ENCODE measurements around the gene PDE4DIP.
"Not testable (repeated sequence)": the region's sequence is repeated elsewhere in the genome, so short reads cannot be mapped to it uniquely, and the experiment has no call there.

PDE4DIP gene

DNA sequence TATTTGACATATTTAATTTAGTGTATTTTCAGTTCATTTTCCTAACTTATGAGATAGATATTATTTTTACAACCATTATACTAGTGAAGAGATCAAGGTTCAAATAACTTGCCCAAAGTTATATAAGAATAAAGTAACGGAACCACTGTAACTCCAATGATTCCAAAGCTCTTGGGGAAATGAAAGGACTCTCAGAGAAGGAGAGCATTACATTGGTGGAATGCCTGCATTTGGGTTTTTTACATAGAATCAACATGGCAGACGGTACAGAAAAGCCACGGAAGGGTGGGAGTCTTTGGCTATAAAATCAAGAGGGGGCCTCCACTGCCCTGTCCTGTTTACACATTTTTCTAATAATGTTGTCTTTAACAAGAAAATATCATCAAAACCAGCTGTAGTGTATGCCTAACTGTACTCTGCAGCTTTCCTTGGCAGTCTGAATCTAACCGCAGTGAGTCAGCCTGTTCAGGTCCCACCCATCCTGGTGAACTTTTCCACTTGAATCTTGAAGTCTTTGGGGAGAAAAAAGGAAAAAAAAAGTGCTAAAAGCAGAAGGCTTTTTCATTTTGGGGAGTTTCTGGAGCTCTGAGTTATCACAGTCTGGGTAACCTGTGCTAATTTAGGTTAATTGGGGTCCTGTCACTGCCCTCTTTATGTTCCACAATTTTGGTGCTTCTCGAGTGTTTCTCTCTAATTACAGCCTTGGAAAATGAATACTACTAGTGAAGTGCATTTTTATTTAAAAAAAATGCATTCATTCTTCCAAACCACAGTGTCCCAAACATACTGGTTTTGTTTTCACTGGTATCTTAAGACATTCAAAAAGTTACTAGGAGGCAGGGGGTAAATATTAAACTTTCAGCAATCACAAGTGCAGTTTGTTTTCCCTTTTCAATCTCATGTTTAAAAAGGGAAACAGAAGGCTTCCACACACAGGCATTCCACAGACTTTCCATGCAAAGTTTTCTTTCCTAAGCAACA lies 30.5 kb downstream of the PDE4DIP start:
- not testable (repeated sequence) for DNase-seq

DNA sequence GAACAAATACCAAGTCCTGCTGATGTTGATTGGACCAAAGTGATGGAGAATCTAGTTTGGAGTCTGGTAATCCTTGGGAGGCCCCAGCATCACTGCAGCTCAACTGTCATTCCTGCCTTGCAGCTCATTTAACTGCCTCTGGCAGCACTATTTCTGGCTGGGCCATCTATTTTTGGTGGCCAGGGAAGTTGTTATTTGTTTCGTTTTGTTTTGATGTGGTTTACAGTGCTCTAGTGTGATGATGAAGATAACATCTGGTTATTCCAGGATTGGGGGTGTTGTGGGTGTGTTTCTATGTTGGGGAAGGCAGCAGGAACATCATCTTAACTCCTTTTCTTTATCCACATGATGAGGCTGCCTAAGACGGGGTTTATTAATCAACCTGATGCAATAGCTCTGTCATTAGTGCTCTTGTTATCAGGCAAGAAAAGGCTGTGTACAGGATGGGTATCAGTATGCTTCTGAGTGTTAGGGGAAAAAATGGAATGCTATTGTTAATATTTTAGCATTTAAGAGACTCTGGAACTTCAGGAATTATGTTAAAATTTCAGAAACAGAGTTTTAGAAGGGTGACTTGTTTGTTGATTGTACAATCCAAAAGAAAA lies 35.7 kb downstream of the PDE4DIP start:
- not testable (repeated sequence) for DNase-seq

GRCh38 chr1:148881261-148881660 lies 37.0 kb downstream of the PDE4DIP start:
- DNase-seq: not testable (repeated sequence)

GRCh38 chr1:148885219-148885618 lies 41.0 kb downstream of the PDE4DIP start:
- DNase-seq: not testable (repeated sequence)

DNA sequence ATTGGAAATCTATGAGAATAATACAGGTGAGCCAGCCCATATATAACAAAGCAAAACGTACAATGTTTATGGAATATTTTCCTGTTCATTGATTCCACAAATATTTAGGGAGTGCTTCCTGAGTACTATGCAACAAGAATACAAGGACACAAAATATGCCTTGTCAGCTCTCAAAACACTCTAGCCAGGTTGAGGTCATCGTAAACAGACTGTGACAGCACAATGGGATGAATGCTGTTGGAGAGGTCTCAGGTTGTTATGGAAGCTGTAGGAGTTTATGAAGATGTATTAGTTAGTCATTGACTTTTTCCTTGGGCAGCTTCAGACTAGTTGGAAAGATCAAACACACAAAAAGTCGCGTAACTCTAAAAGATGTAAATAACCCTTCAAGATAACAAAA lies 42.1 kb downstream of the PDE4DIP start:
- not testable (repeated sequence) for DNase-seq

DNA sequence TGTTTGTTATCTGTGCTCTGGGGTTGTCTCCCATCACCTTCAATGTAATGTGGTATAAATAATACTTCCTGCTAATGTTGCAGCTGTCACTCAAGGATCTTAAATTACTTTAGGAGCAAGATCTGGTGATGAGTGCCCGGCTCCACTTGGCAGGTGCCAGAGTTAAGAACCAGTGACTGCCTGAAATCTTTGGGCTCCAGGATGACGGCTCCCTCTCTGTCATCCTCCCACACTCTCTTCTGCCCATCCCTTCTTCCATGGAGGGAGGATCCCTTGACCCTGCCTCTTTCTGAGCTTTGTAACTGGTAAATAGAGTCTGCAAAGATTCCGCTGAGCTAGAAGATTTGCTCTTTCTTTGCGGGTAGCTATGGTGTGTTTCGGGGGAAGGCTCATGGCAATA lies 44.4 kb downstream of the PDE4DIP start:
- not testable (repeated sequence) for DNase-seq

DNA sequence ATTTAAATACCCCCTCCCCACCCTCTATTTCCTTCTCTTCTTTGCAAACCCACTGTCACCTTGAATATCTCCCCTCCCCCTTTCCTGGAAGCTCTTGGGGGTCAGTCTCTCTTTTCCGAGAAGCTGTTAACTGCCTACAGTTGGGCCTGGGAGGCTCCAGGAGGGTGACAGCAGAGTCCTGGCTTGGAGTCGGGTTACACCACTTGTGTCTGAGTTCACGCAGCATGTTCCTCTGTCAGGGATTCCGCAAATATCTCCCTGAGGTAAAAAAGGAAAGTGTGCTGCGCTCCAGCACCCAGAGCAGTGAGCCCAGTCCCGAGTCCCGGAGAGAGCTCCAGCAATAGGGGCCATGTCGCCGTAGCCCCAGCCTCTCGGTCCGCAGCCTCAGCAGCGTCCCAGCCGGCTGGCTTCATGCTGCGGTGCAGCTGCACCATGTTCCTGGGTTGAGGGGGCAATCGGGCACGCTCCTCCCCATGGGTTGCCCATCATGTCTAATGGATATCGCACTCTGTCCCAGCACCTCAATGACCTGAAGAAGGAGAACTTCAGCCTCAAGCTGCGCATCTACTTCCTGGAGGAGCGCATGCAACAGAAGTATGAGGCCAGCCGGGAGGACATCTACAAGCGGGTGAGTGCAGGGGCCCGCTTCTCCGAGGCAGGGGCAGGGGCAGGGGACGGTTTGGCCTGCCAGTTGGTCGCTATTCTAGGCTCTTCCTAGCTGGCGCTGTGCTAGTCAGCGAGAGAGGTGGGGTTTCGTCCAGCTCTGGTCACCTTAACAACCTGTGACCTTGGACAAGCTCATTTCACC lies 45.2 kb downstream of the PDE4DIP start:
- DNase-seq: not testable (repeated sequence)

DNA sequence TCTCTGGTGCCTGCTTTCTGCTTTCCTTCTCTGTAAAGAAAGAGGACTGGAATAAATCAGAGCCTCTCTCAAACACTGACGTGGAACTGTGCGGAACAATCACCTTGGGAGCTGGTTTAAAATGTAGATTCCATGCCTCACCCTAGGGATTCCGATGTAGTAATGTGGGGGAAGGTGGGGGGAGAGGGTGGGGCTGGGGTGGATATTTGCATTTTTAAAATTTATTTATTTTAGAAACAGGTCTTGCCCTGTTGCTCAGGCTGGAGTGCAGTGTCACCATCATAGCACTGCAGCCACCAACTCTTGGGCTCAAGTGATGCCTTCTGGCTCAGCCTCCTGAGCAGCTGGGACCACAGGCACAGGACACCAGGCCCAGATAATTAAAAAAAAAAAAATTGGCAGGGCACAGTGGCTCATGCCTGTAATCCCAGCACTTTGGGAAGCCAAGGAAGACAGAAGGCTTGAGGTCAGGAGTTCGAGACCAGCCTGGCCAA lies 45.9 kb downstream of the PDE4DIP start:
- DNase-seq: not testable (repeated sequence)

DNA sequence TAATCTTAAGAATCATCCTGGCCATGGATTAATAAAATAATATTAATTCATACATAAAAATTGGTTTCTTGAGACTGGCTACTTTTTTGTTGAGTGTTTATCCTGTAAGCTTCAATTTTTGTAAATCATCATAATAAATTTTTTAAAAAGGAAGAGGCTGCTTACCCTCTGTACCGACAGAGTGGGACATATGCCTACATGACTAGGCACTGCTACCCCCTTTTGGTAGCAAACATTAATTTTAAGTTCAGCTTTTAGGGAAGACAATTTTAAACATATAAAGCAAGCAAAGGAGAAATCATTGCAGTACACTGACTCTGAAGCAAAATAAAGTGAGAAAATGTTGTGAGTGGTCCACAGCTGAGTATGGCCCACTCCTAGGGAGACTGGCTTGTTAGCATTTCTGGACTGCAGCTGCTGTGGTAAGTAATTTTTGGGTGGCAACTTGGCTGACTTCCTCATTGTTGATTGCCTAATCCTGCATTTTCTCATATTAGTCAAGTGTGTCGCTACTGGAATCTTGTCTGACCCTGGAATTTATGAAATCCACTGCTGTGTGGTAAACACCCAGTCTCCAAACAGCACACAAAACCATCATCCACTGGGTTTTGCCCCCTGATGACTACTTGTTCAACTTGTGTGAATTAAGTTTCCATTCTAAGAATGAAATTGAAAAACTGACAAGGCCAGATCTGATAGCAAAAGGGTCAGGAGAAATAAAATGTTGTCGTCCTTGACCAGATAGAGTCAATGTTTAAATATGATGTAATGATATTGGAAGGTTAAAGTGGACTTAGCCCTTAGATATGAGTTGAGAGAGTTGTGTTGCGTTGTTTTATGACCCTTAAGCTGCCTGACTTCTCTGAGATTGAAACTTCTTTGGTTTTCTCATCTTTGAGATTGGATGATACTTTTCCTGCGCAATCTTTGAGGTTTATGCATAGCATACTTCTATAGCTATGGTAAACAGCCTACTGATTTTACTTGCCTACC lies 50.4 kb downstream of the PDE4DIP start:
- DNase-seq: not testable (repeated sequence)

GRCh38 chr1:148900026-148900425 lies 55.8 kb downstream of the PDE4DIP start:
- DNase-seq: not testable (repeated sequence)

GRCh38 chr1:148900691-148901090 lies 56.5 kb downstream of the PDE4DIP start:
- DNase-seq: not testable (repeated sequence)

- not testable (repeated sequence) for DNase-seq
Measured at GRCh38 chr1:148901150-148901952, 57.1 kb downstream of the PDE4DIP start.

DNA sequence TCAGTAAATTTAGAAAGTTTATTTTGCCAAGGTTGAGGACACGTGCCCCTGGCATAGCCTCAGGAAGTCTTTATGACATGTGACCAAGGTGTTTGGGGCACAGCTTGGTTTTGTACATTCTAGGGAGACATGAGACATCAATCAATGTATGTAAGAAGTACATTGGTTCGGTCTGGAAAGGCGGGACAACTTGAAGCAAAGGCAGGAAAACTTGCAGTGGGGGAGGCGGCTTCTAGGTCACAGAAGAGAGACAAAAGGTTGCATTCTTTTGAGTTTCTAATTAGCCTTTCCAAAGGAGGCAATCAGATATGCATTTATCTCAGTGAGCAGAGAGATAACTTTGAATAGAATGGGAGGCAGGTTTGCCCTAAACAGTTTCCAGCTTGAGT lies 57.7 kb downstream of the PDE4DIP start:
- not testable (repeated sequence) for DNase-seq

DNA sequence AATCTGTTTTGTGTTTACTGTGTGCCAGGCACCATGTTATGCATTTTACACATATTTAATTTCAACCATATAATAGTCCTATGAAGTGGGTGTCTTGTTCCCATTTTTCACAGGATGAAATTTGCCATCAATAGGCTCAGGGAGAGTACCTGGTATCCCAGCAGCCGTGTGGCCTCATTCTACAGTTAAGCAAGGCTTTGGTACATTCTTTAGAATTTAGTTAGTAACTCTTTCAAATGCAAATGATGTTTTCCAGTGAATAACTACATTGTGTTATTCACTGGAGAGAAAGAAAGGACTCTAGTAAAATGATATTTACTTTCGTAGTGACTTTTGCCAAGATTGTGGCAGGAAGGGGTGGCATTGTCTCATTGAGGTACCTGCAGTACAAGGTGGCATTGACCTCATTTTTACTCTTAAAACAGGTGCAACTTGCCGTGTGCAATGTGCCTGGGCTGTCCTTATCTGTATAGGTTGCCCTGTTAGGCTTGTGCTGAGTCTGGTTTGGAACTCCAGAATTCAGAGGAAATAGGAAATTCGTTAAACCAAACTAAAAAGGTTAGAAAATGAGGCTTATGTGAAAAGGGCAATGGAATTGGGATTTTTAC lies 65.1 kb downstream of the PDE4DIP start:
- DNase-seq: not testable (repeated sequence)

DNA sequence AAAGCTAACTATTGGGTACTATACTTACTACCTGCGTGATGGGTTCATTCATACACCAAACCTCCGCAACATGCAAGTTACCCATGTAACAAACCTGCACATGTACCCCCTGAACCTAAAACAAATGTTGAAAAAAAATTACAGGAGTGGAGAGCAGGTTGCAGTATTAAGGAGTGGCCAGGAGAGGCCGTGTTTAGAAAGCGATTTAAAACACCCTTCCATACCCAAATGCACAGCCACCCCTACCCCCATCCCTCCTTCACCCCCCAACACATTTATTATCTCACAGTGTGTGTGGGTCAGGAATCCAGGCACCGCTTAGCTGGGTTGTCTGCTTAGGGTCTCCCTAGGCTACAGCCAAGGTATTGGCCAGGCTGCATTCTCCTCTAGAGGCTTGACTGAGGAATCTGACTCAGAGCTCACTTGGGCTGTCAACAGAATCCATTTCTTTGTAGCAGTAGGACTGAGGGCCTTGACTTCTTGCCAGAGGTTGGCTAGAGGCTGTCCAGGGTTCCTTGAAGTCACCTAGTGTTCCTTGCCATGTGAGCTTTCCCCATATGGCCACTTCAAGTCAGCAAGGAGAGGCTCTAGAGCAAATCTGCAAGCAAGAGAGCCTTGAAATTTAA lies 67.2 kb downstream of the PDE4DIP start:
- DNase-seq: not testable (repeated sequence)

DNA sequence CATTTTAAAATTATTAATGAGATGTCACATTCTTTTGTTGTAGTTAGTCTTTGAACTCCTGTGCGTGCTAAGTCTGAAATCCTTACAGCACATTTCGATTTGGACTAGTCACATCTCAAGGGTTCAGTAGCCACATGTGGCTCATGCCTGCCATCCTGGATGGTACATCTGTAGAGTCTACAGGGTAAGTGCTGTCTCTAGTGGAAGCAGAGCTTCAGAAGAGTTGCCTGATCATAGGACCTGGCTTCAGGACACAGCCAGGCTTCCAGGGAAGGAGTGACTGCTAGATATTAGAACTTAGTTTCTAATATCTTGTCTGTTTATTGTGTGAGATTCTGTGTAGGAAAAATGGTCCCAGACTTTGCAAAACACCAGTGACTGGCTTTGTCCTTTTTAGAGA lies 72.0 kb downstream of the PDE4DIP start:
- DNase-seq: not testable (repeated sequence)

- not testable (repeated sequence) for DNase-seq
Measured at GRCh38 chr1:148916695-148917348, 72.6 kb downstream of the PDE4DIP start.

GRCh38 chr1:148918836-148919447 lies 74.7 kb downstream of the PDE4DIP start:
- not testable (repeated sequence) for DNase-seq

- DNase-seq: not testable (repeated sequence)
Measured at GRCh38 chr1:148921047-148921446, 76.8 kb downstream of the PDE4DIP start.
